Heart right ventricle (tissue), 16 donors: ENCODE data around the gene CYYR1. TPM values are rescaled to one million over a fixed set of nuclear protein-coding genes. Genes with fewer than 3 reads are reported as not detected.

ENCODE experiments used
- ATAC-seq, 8 donors: fragments of 200-7000 bp; cut with Tn5 transposase; one replicate each; pipeline ENCODE4 v1.9.1; 2020; ENCODE audit warnings: mild to moderate bottlenecking in 8 of 8, moderate library complexity in 8 of 8, moderate number of reproducible peaks in 1 of 8
- DNase-seq, 2 donors: peaks; one replicate each; pipeline ENCODE4 v3.0.0-alpha.2; 2020
- H3K27ac ChIP-seq, 10 donors: fragments of 200-600 bp; sonication (generic) in 2 of 10; one replicate each; pipeline versions ENCODE4 v1.5.0 to v1.8.0; 2020 to 2022; ENCODE audit warnings: mild to moderate bottlenecking in 3 of 10
- H3K27me3 ChIP-seq, 7 donors: fragments of 200-600 bp; one replicate each; pipeline ENCODE4 v1.8.0; 2021 to 2022; ENCODE audit warnings: mild to moderate bottlenecking in 2 of 7
- H3K36me3 ChIP-seq, 9 donors: fragments of 200-600 bp; sonication (generic) in 1 of 9; one replicate each; pipeline versions ENCODE4 v1.5.0 to v1.8.0; 2020 to 2022; ENCODE audit warnings: mild to moderate bottlenecking in 2 of 9
- H3K4me1 ChIP-seq, 9 donors: fragments of 200-600 bp; sonication (generic) in 1 of 9; one replicate each; pipeline versions ENCODE4 v1.5.0 to v1.8.0; 2020 to 2022; ENCODE audit warnings: mild to moderate bottlenecking in 4 of 9
- H3K4me3 ChIP-seq, 10 donors: fragments of 200-600 bp; sonication (generic) in 2 of 10; one replicate each; pipeline versions ENCODE4 v1.5.0 to v1.8.0; 2020 to 2022; ENCODE audit warnings: mild to moderate bottlenecking in 7 of 10, moderate library complexity in 2 of 10
- H3K9me3 ChIP-seq, 11 donors: fragments of 200-600 bp in 10 of 11; sonication (generic) in 2 of 11; one replicate each; pipeline versions ENCODE4 v1.5.0 to v1.8.0; 2013 to 2022; ENCODE audit warnings: mild to moderate bottlenecking in 2 of 11, control low read depth in 1 of 11, moderate library complexity in 1 of 11
- CTCF ChIP-seq, 9 donors: fragments of 200-600 bp; sonication (generic) in 2 of 9; IDR thresholded peaks; one replicate each; pipeline versions ENCODE4 v1.5.0 to v1.8.0; 2021 to 2022; ENCODE audit warnings: antibody characterized with exemption in 9 of 9, mild to moderate bottlenecking in 5 of 9, moderate library complexity in 1 of 9
- WGBS, 2 donors: extraction: QIAGEN DNeasy Blood & Tissue Kit; methylation state at CpG; one replicate each; pipeline ENCODE4 v1.1.7; 2013; ENCODE audit warnings: inconsistent platforms in 1 of 2; 5-methylcytosine and 5-hydroxymethylcytosine counted together
- intact Hi-C, 10 donors: fragments of 100-400 bp; cut with DNase I; formaldehyde crosslinking; loops; one replicate each; pipeline versions ENCODE4 v1.11.1 to v1.14.2; 2022
- polyA plus RNA-seq, 2 donors: library from polyadenylated mRNA; stranded (reverse); fragments of 200-250 nt; gene quantifications; one replicate each; pipeline ENCODE4 v1.2.3, GENCODE V29; 2013
- total RNA-seq, 10 donors: library from RNA; stranded (reverse); fragmentation: NEBNext Ultra II Directional in 3 of 10; extraction: Animal tissue kit (Norgen Biotek cat#: 25700) in 3 of 10; gene quantifications; one replicate each; pipeline versions ENCODE4 v1.2.1 to v1.2.4, GENCODE V29; 2021 to 2023
- donor health status: Arrhythmogenic right ventricular cardiomyopathy.
- donor health status: ischemic (EF 13 %, LVEDD 7.1; RV severe dilation, severe dysfunction).
- donor health status: healthy with polysubstance abuse.
- donor health status: DM: no; HTN: yes; CAD: no.
- donor health status: DM: no; HTN: no; CAD: no.
- donor health status: ischemic (EF 25% LVEDD 6.9; RV normal size, moderate dysfunction).
- donor health status: ischemic (EF 25% LVEDD 5.7; RV mildly dilated, moderate dysfunction).
- donor health status: healthy.
- donor health status: DM: yes; HTN: yes; CAD: no.
- donor health status: Ischemic cardiomyopathy.
- donor health status: ischemic (EF 35%, LVEDD 5.7; RV mildly dilated, moderate dysfunction).
- donor health status: nonischemic (EF 11% LVEDD 7.7; RV severe dilation, severe dysfunction).
- donor health status: DM: yes; HTN: yes; CAD: no.
- donor health status: PGD.
- donor health status: ischemic (EF 29% LVEDD 5.4; RV normal size, mild dysfunction).
- donor health status: nonischemic (EF 23%, LVEDD 6.1; RV moderate dilation, normal function).

The CYYR1 gene
- total and polyA plus RNA-seq, 12 donors, result 10.8 to 38.2 (median 15.8) TPM

DNA sequence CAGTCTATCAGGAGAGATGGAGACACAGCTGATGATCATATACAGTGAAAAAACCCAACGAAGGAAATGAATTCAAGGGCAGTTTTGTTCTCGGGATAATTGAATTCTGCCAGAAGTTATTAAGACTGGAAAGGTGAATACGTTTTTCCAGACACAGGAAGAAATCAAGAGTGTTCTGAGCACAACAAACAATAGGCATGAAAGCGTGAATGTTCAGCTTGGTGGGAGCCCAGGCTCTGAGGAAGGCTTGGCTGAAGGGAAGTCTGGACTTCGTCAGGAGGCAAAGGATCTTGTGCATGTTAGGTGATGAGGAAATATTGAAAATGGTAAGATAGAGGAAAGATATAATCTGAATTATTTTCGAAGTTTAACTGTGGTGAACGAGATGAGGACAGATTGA lies 50.4 kb downstream of the CYYR1 start:
- Histone ChIP-seq H3K27me3 (no peaks in the 10 kb centered on the region), H3K9me3 (peaks cover 0 to 13% (median 0%) of the 10 kb centered on the region in 11 donors), H3K36me3 (peaks cover 0 to 8% (median 0%) of the 10 kb centered on the region in 9 donors), H3K4me3 (no peak overlapping the region), H3K27ac (peak overlapping the region in 2 of 10 donors; percentile 2 to 56), H3K4me1 (peaks cover 0 to 15% (median 0%) of the 10 kb centered on the region in 9 donors)
- 40 to 45% methylated on average over 7 of the region's 7 CpGs for WGBS, 2 donors
- TF ChIP-seq CTCF (IDR thresholded peaks at IDR 0.05), result no peak
- intact Hi-C loops, result no loop called here
- ATAC-seq (peak in 3 of 8 donors; percentile 50 to 62 (median 62)), DNase-seq (no peak)

GRCh38 chr21:26519142-26519541 lies 53.9 kb downstream of the CYYR1 start:
- WGBS, 2 donors, result 92 to 94% methylated on average over 1 of the region's 1 CpG
- DNase-seq (no peak), ATAC-seq (no peak)
- Histone ChIP-seq H3K27ac (no peak overlapping the region), H3K4me3 (no peak overlapping the region), H3K4me1 (peaks cover 0 to 15% (median 0%) of the 10 kb centered on the region in 9 donors), H3K9me3 (peaks cover 0 to 13% (median 0%) of the 10 kb centered on the region in 11 donors), H3K27me3 (no peaks in the 10 kb centered on the region), H3K36me3 (peaks cover 0 to 8% (median 0%) of the 10 kb centered on the region in 9 donors)
- TF ChIP-seq CTCF (IDR thresholded peaks at IDR 0.05), result no peak
- intact Hi-C loops, result no loop called here

DNA sequence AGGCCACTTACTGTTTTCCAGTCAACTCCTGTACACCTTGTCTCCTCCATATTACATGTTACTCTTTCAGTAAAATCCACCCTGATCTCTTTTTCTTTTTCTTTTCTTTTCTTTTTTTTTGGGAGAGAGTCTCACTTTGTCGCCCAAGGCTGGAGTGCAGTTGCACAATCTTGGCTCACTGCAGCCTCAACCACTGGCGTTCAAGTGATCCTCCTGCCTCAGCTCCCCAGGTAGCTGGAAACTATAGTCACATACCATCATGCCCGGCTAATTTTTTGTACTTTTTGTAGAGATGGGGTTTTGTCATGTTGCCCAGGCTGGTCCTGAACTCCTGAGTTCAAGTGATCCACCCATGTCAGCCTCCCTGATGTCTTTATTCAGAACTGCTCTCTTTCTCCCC lies 57.8 kb downstream of the CYYR1 start:
- no peaks in the 10 kb centered on the region for H3K27me3 ChIP-seq
- no peak for ATAC-seq
- H3K27ac ChIP-seq, result no peak overlapping the region
- 59 to 68% methylated on average over 3 of the region's 3 CpGs for WGBS, 2 donors
- H3K36me3 ChIP-seq, result peaks cover 0 to 8% (median 0%) of the 10 kb centered on the region in 9 donors
- H3K4me1 ChIP-seq, result peaks cover 0 to 11% (median 1%) of the 10 kb centered on the region in 9 donors
- intact Hi-C loops, result no loop called here
- no peak for TF ChIP-seq CTCF (IDR thresholded peaks at IDR 0.05)
- no peak for DNase-seq
- H3K4me3 ChIP-seq, result no peak overlapping the region
- H3K9me3 ChIP-seq, result peaks cover 0 to 10% (median 0%) of the 10 kb centered on the region in 11 donors

- H3K4me3 ChIP-seq, result no peak overlapping the region
- no peak for TF ChIP-seq CTCF (IDR thresholded peaks at IDR 0.05)
- H3K27ac ChIP-seq, result peak overlapping the region in 1 of 10 donors; percentile 30
- 76 to 87% methylated on average over 1 of the region's 1 CpG for WGBS, 2 donors
- H3K9me3 ChIP-seq, result peaks cover 0 to 4% (median 0%) of the 10 kb centered on the region in 11 donors
- peaks cover 0 to 11% (median 3%) of the 10 kb centered on the region in 9 donors for H3K4me1 ChIP-seq
- no peaks in the 10 kb centered on the region for H3K36me3 ChIP-seq
- intact Hi-C loops, result no loop called here
- no peak for ATAC-seq
- peak in 1 of 2 donors; percentile 10 for DNase-seq
- H3K27me3 ChIP-seq, result no peaks in the 10 kb centered on the region
Measured at GRCh38 chr21:26513212-26513611, 59.9 kb downstream of the CYYR1 start.
